Transverse colon (tissue), 3 donors: Measurements from ENCODE around the gene IL17RE.

Experiments
- CTCF ChIP-seq, 5 experiments: fragments of 200-600 bp in 3 of 5; fragments of 450-650 bp in 2 of 5; sonication (generic) in 3 of 5; IDR thresholded peaks; 1 replicate in 2 of 5; 2 replicates in 3 of 5; pipeline ENCODE4 v1.5.1; 2016 to 2017; ENCODE audit warnings: antibody characterized with exemption in 5 of 5, inconsistent platforms in 3 of 5, mild to moderate bottlenecking in 2 of 5, moderate library complexity in 1 of 5
- POLR2A ChIP-seq: fragments of 450-650 bp; IDR thresholded peaks from one replicate; pipeline ENCODE4 v1.6.1; 2016; ENCODE audit warnings: antibody characterized with exemption, mild to moderate bottlenecking, moderate library complexity

GRCh38 chr3:9934235-9934621 is 31.6 kb downstream of the IL17RE start:
- TF ChIP-seq POLR2A (no peak), CTCF (IDR thresholded peaks at IDR 0.05) (peak in 2 of 5 experiments; percentile 28 to 37)
